Measurements from ENCODE around the gene TEX35. TPM values are rescaled to one million over a fixed set of nuclear protein-coding genes. Genes with fewer than 3 reads are reported as not detected.
A peak's percentile ranks its signal among the peaks of the same experiment; 100 is the strongest.
"Not testable (repeated sequence)": the region's sequence is repeated elsewhere in the genome, so short reads cannot be mapped to it uniquely, and the experiment has no call there.

The TEX35 gene
- total RNA-seq, 1 experiment from 2014 or later = not detected

GRCh38 chr1:178536844-178537371 lies 24.0 kb downstream of the TEX35 start:
- in situ Hi-C loops (cut with HindIII; ENCODE audit: low sequenced_read_pairs) = no loop called here

GRCh38 chr1:178537382-178538090 lies 24.6 kb downstream of the TEX35 start:
- in situ Hi-C loops (cut with HindIII; ENCODE audit: low sequenced_read_pairs) = no loop called here
- DNase-seq (ENCODE audit: low spot score) = no peak

More at GRCh38 chr1:178536844-178537371, 24.0 kb downstream of the TEX35 start:
- DNase-seq (ENCODE audit: low spot score) = peak; percentile 34

- DNase-seq (ENCODE audit: low spot score) = no peak
- in situ Hi-C loops (cut with HindIII; ENCODE audit: low sequenced_read_pairs) = no loop called here
These were observed 25.4 kb downstream of the TEX35 start for GRCh38 chr1:178538192-178538916.

GRCh38 chr1:178539291-178539690 lies 26.4 kb downstream of the TEX35 start:
- in situ Hi-C loops (cut with HindIII; ENCODE audit: low sequenced_read_pairs) = no loop called here
- DNase-seq (ENCODE audit: low spot score) = peak; percentile 96

GRCh38 chr1:178540204-178540603 lies 27.3 kb downstream of the TEX35 start:
- DNase-seq (ENCODE audit: low spot score) = peak; percentile 23
- in situ Hi-C loops (cut with HindIII; ENCODE audit: low sequenced_read_pairs) = no loop called here

- in situ Hi-C loops (cut with HindIII; ENCODE audit: low sequenced_read_pairs) = no loop called here
- peak; percentile 37 for DNase-seq (ENCODE audit: low spot score)
These were observed 27.7 kb downstream of the TEX35 start for GRCh38 chr1:178540646-178541045.

GRCh38 chr1:178541379-178541778 lies 28.5 kb downstream of the TEX35 start:
- DNase-seq (ENCODE audit: low spot score) = no peak
- in situ Hi-C loops (cut with HindIII; ENCODE audit: low sequenced_read_pairs) = no loop called here

- in situ Hi-C loops (cut with HindIII; ENCODE audit: low sequenced_read_pairs) = no loop called here
- no peak for DNase-seq (ENCODE audit: low spot score)
These were observed 29.1 kb downstream of the TEX35 start for GRCh38 chr1:178541829-178542553.

- peak; percentile 78 for DNase-seq (ENCODE audit: low spot score)
- in situ Hi-C loops (cut with HindIII; ENCODE audit: low sequenced_read_pairs) = no loop called here
These were observed 29.8 kb downstream of the TEX35 start for GRCh38 chr1:178542554-178543289.

- in situ Hi-C loops (cut with HindIII; ENCODE audit: low sequenced_read_pairs) = no loop called here
- no peak for DNase-seq (ENCODE audit: low spot score)
These were observed 30.3 kb downstream of the TEX35 start for GRCh38 chr1:178543290-178543607.

- DNase-seq (ENCODE audit: low spot score) = no peak
These were observed 31.6 kb downstream of the TEX35 start for GRCh38 chr1:178544531-178544930.

GRCh38 chr1:178548108-178548507 lies 35.2 kb downstream of the TEX35 start:
- no peak for DNase-seq (ENCODE audit: low spot score)
- in situ Hi-C loops (cut with HindIII; ENCODE audit: low sequenced_read_pairs) = no loop called here

More at GRCh38 chr1:178544531-178544930, 31.6 kb downstream of the TEX35 start:
- in situ Hi-C loops (cut with HindIII; ENCODE audit: low sequenced_read_pairs) = no loop called here

- in situ Hi-C loops (cut with HindIII; ENCODE audit: low sequenced_read_pairs) = no loop called here
- no peak for DNase-seq (ENCODE audit: low spot score)
These were observed 38.4 kb downstream of the TEX35 start for GRCh38 chr1:178551307-178551706.

- no peak for DNase-seq (ENCODE audit: low spot score)
- in situ Hi-C loops (cut with HindIII; ENCODE audit: low sequenced_read_pairs) = no loop called here
These were observed 39.0 kb downstream of the TEX35 start for GRCh38 chr1:178551940-178552339.

- in situ Hi-C loops (cut with HindIII; ENCODE audit: low sequenced_read_pairs) = no loop called here
- DNase-seq (ENCODE audit: low spot score) = no peak
These were observed 39.9 kb downstream of the TEX35 start for GRCh38 chr1:178552856-178553255.

- DNase-seq (ENCODE audit: low spot score); in situ Hi-C loops (cut with HindIII; ENCODE audit: low sequenced_read_pairs): not testable (repeated sequence)
These were observed 41.4 kb downstream of the TEX35 start for GRCh38 chr1:178554351-178554750.

- in situ Hi-C loops (cut with HindIII; ENCODE audit: low sequenced_read_pairs); DNase-seq (ENCODE audit: low spot score): not testable (repeated sequence)
These were observed 42.7 kb downstream of the TEX35 start for GRCh38 chr1:178555613-178556012.

- in situ Hi-C loops (cut with HindIII; ENCODE audit: low sequenced_read_pairs); DNase-seq (ENCODE audit: low spot score): not testable (repeated sequence)
These were observed 45.9 kb downstream of the TEX35 start for GRCh38 chr1:178558816-178559215.

- in situ Hi-C loops (cut with HindIII; ENCODE audit: low sequenced_read_pairs) = no loop called here
- DNase-seq (ENCODE audit: low spot score) = no peak
These were observed 48.0 kb downstream of the TEX35 start for GRCh38 chr1:178560871-178561376.
